ENCODE results near the gene TIMD4. TPM values are rescaled to one million over a fixed set of nuclear protein-coding genes. Genes with fewer than 3 reads are reported as not detected.

Gene TIMD4
- total and polyA plus RNA-seq, 2 of the 4 experiments (the other 2 are of a cell fraction): not detected

DNA sequence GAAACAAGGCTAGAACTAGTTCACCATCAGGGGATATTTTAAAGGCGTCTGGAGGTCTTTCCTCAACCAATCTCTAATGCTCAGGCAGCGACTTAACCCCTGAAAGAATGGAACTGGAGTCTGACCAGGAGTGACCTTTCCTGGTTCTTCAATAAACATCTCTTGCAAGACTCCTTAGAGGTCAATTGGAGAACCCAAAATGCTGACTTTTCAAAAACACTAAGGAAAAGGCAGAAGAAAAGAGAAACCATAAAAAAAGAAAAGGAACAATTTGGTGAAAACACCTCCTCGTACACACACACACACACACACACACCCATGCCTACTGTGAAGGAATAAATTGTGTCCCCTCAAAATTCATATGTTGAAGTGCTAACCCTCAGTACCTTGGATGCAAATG lies 12.3 kb downstream of the TIMD4 start:
- Histone ChIP-seq H2AFZ (replicated peaks; ENCODE audit: low read length, poor library complexity) (no peak overlapping the region), H3K14ac (replicated peaks; ENCODE audit: low read depth, low read length) (no peak overlapping the region), H3K79me1 (ENCODE audit: low read depth in 1 of 2, low read length in 2 of 2) (no peaks in the 10 kb centered on the region), H2BK15ac (ENCODE audit: low read depth, low read length) (no peak overlapping the region), H3K27me3 (ENCODE audit: control insufficient read depth, insufficient read depth, low read length) (no peaks in the 10 kb centered on the region), H3K56ac (ENCODE audit: extremely low read depth, insufficient read depth, low read length) (no peak overlapping the region), H3K9me1 (ENCODE audit: insufficient read depth, low read length) (no peaks in the 10 kb centered on the region), H3K27ac (ENCODE audit: insufficient read depth, low read length) (no peak overlapping the region), H3K36me3 (ENCODE audit: control insufficient read depth, insufficient read depth, low read length) (no peaks in the 10 kb centered on the region), H2BK120ac (ENCODE audit: low read depth, low read length) (no peak overlapping the region), H3K4me2 (ENCODE audit: low read depth, low read length) (no peak overlapping the region), H4K8ac (ENCODE audit: low read depth in 2 of 2, low read length in 2 of 2) (no peak overlapping the region), H3K4me3 (ENCODE audit: insufficient read depth, low read depth, low read length) (no peak overlapping the region), H3K9me3 (ENCODE audit: control insufficient read depth, insufficient read depth, low read length) (peaks cover 9% of the 10 kb centered on the region), H3K4ac (ENCODE audit: low read depth, low read length) (no peak overlapping the region), H4K20me1 (ENCODE audit: insufficient read depth, low read length) (no peaks in the 10 kb centered on the region), H4K5ac (ENCODE audit: low read depth, low read length) (no peak overlapping the region), H3K18ac (ENCODE audit: low read depth, low read length) (no peak overlapping the region), H2BK5ac (ENCODE audit: low read depth, low read length, poor library complexity, severe bottlenecking) (no peak overlapping the region), H3K9ac (ENCODE audit: low read depth, low read length) (no peak overlapping the region), H2BK20ac (ENCODE audit: low read depth, low read length) (no peak overlapping the region), H3K4me1 (ENCODE audit: control insufficient read depth, insufficient read depth, low read length) (no peaks in the 10 kb centered on the region), H2AK5ac (ENCODE audit: low read depth, low read length) (no peak overlapping the region), H3K23ac (ENCODE audit: low read depth, low read length) (no peak overlapping the region), H2AK9ac (replicated peaks; ENCODE audit: low read depth, low read length, poor library complexity) (no peak overlapping the region), H4K91ac (ENCODE audit: insufficient read depth, low read depth, low read length) (no peak overlapping the region)
- ATAC-seq (ENCODE audit: low read depth): no peak
- intact Hi-C loops (cut with micrococcal nuclease): no loop called here
- dilution Hi-C loops (cut with HindIII; ENCODE audit: low sequenced_read_pairs, unreplicated experiment): no loop called here
- no CpG with 5 or more reads among the region's 3 CpGs for WGBS, 2 experiments (ENCODE audit: extremely low coverage in 2 of 2, insufficient read length in 1 of 2)
- DNase-seq: no peak
- in situ Hi-C loops (cut with MboI; ENCODE audit: low sequenced_read_pairs): no loop called here
- ChIA-PET POLR2A (ENCODE audit: unreplicated experiment) (no interaction called here), CTCF (no interaction called here)
- TF ChIP-seq MAFK (IDR thresholded peaks at IDR 0.05; ENCODE audit: low read depth, low read length): peak; percentile 32; the same call in 1 of the 2 replicates
- TF ChIP-seq MAZ (IDR thresholded peaks at IDR 0.05; ENCODE audit: borderline replicate concordance, low read depth, low read length): no peak
- TF ChIP-seq POLR2A (IDR thresholded peaks at IDR 0.05; ENCODE audit: low read depth, low read length): no peak
- no peak for TF ChIP-seq MXI1 (IDR thresholded peaks at IDR 0.05; ENCODE audit: borderline replicate concordance, low read depth, low read length)
- no TSS peak for BruUV-seq (replicated peaks)
